HepG2 (cell line): ENCODE results near the gene TLK1. TPM values are rescaled to one million over a fixed set of nuclear protein-coding genes. Genes with fewer than 3 reads are reported as not detected.

Experiments
- AHDC1 ChIP-seq: sonication (generic); formaldehyde crosslinking; IDR thresholded peaks from 2 replicates; pipeline ENCODE4 v1.5.1; 2020; ENCODE audit warnings: mild to moderate bottlenecking, missing genetic modification reagents, borderline replicate concordance
- ARID3A ChIP-seq: IDR thresholded peaks from 2 replicates; pipeline ENCODE4 v1.6.1; 2012; ENCODE audit warnings: low read depth, low read length, improper control_type of control experiment
- CREM ChIP-seq, 2 experiments: sonication (generic) in 1 of 2; formaldehyde crosslinking in 1 of 2; IDR thresholded peaks; 2 replicates each; pipeline versions ENCODE4 v1.4.0 to v1.6.1; 2016 to 2020; ENCODE audit warnings: antibody characterized with exemption in 1 of 2, mild to moderate bottlenecking in 1 of 2, missing genetic modification reagents in 1 of 2
- FOXJ3 ChIP-seq: sonication (generic); formaldehyde crosslinking; IDR thresholded peaks from 2 replicates; pipeline ENCODE4 v1.4.0; 2020; ENCODE audit warnings: missing genetic modification reagents, mild to moderate bottlenecking, borderline replicate concordance
- FOXP1 ChIP-seq, 2 experiments: fragments of 450-650 bp in 1 of 2; IDR thresholded peaks; 2 replicates each; pipeline ENCODE4 v1.6.1; 2017 to 2018; ENCODE audit warnings: antibody characterized with exemption in 1 of 2
- FOXP4 ChIP-seq: sonication (generic); formaldehyde crosslinking; IDR thresholded peaks from 2 replicates; pipeline ENCODE4 v1.4.0; 2020; ENCODE audit warnings: missing genetic modification reagents
- KDM6A ChIP-seq: IDR thresholded peaks from 2 replicates; pipeline ENCODE4 v1.6.1; 2016; ENCODE audit warnings: low read depth
- NFIC ChIP-seq: IDR thresholded peaks from 2 replicates; pipeline ENCODE4 v1.6.1; 2012; ENCODE audit warnings: mild to moderate bottlenecking, low read length, inconsistent platforms
- POGZ ChIP-seq: sonication (generic); formaldehyde crosslinking; IDR thresholded peaks from 2 replicates; pipeline ENCODE4 v1.4.0; 2020; ENCODE audit warnings: mild to moderate bottlenecking, missing genetic modification reagents
- SMAD3 ChIP-seq: sonication (generic); formaldehyde crosslinking; IDR thresholded peaks from 2 replicates; pipeline ENCODE4 v1.4.0; 2020; ENCODE audit warnings: missing genetic modification reagents
- SOX5 ChIP-seq: IDR thresholded peaks from 2 replicates; pipeline ENCODE4 v1.6.1; 2016; ENCODE audit warnings: borderline replicate concordance
- THAP11 ChIP-seq: IDR thresholded peaks from 2 replicates; pipeline ENCODE4 v1.6.1; 2016; ENCODE audit warnings: missing biosample characterization, missing genetic modification reagents
- ZBTB25 ChIP-seq: IDR thresholded peaks from 2 replicates; pipeline ENCODE4 v1.6.1; 2018; ENCODE audit warnings: missing genetic modification reagents
- ZKSCAN5 ChIP-seq: sonication (generic); formaldehyde crosslinking; IDR thresholded peaks from 2 replicates; pipeline ENCODE4 v1.5.1; 2020; ENCODE audit warnings: mild to moderate bottlenecking, missing genetic modification reagents
- ZNF503 ChIP-seq: sonication (generic); formaldehyde crosslinking; IDR thresholded peaks from 2 replicates; pipeline ENCODE4 v1.4.0; 2020; ENCODE audit warnings: missing genetic modification reagents
- polyA plus RNA-seq, 8 experiments: library from polyadenylated mRNA; depleted of rRNA in 3 of 8; stranded (reverse) in 7 of 8; unstranded in 1 of 8; fragments of >200 nt; fragmentation: Illumina TruSeq in 4 of 8; extraction: Trizol in 4 of 8; gene quantifications; 2 replicates each; pipeline versions ENCODE4 v1.2.1 to v1.2.3, GENCODE V29; 2011 to 2016; ENCODE audit warnings: low read depth in 4 of 8, missing spikeins in 1 of 8, mixed read lengths in 1 of 8; ENCODE audit not compliant: insufficient read depth in 1 of 8
- total RNA-seq, 5 experiments: library from RNA; depleted of rRNA; stranded (reverse); fragments of >200 nt; fragmentation: Illumina TruSeq; extraction: Trizol; gene quantifications; 2 replicates each; pipeline ENCODE4 v1.2.3, GENCODE V29; 2016; ENCODE audit warnings: low read depth in 1 of 5

Gene TLK1
- total and polyA plus RNA-seq, 2 of the 13 experiments (the other 11 are each of a cell fraction or from before 2014, with no cell fraction given), result 16.8 to 28.7 TPM

GRCh38 chr2:171167352-171167997 lies 6.8 kb upstream of the TLK1 start (continued):
- TF ChIP-seq ZBTB25 (CRISPR knock-in tag) (peak; percentile 45; the same call in 1 of the 2 replicates), FOXJ3 (CRISPR knock-in tag) (peak; percentile 44; the same call in 1 of the 2 replicates), CREM (IDR thresholded peaks at IDR 0.05) (peak; percentile 31; the same call in 1 of the 2 replicates), CREM (CRISPR knock-in tag; IDR thresholded peaks at IDR 0.05) (no peak), NFIC (peak; percentile 87; the same call in 1 of the 2 replicates), ZKSCAN5 (CRISPR knock-in tag) (0 out of 2 replicates have a peak, but pooled peaks have one; percentile 69), ARID3A (peak; percentile 82; the same call in 1 of the 2 replicates), FOXP1 (IDR thresholded peaks at IDR 0.05) (peak; percentile 85), FOXP1 (CRISPR knock-in tag; IDR thresholded peaks at IDR 0.05) (peak; percentile 96), AHDC1 (CRISPR knock-in tag) (peak; percentile 70; the same call in 1 of the 2 replicates), SOX5 (CRISPR knock-in tag) (peak; percentile 74; the same call in 1 of the 2 replicates), SMAD3 (CRISPR knock-in tag) (peak; percentile 76; the same call in 1 of the 2 replicates), KDM6A (CRISPR knock-in tag) (peak; percentile 63; the same call in 1 of the 2 replicates), POGZ (CRISPR knock-in tag) (0 out of 2 replicates have a peak, but pooled peaks have one; percentile 14), ZNF503 (CRISPR knock-in tag) (no peak), THAP11 (CRISPR knock-in tag) (peak; percentile 53; the same call in 1 of the 2 replicates), FOXP4 (CRISPR knock-in tag) (peak; percentile 84)
